Liver (tissue), 3 donors: ENCODE data around the gene ZNF282.
A peak's percentile ranks its signal among the peaks of the same experiment; 100 is the strongest.

Source experiments
- ATF3 ChIP-seq: IDR thresholded peaks from 2 replicates; pipeline ENCODE4 v1.6.1; 2016; ENCODE audit warnings: antibody characterized with exemption
- CTCF ChIP-seq: fragments of 150-350 bp; IDR thresholded peaks from 2 replicates; pipeline ENCODE4 v1.5.1; 2017; ENCODE audit warnings: improper control_type of control experiment, low read depth, low read length; ENCODE audit not compliant: missing input control
- EGR1 ChIP-seq, 2 donors: IDR thresholded peaks; 2 replicates each; pipeline ENCODE4 v1.6.1; 2016 to 2018; ENCODE audit warnings: antibody characterized with exemption in 2 of 2, low read depth in 2 of 2
- FOXA1 ChIP-seq: IDR thresholded peaks from 2 replicates; pipeline ENCODE4 v1.6.1; 2016; ENCODE audit warnings: antibody characterized with exemption
- GABPA ChIP-seq, 2 donors: IDR thresholded peaks in 1 of 2; conservative IDR thresholded peaks in 1 of 2; 2 replicates each; pipeline ENCODE4 v1.6.1; 2016; ENCODE audit warnings: antibody characterized with exemption in 2 of 2, mild to moderate bottlenecking in 1 of 2, moderate library complexity in 1 of 2
- JUND ChIP-seq, 2 donors: IDR thresholded peaks; 2 replicates each; pipeline ENCODE4 v1.6.1; 2016; ENCODE audit warnings: antibody characterized with exemption in 2 of 2
- MAX ChIP-seq: IDR thresholded peaks from 2 replicates; pipeline ENCODE4 v1.6.1; 2016; ENCODE audit warnings: antibody characterized with exemption
- RAD21 ChIP-seq, 2 donors: IDR thresholded peaks; 2 replicates each; pipeline ENCODE4 v1.6.1; 2016; ENCODE audit warnings: antibody characterized with exemption in 2 of 2, mild to moderate bottlenecking in 2 of 2
- REST ChIP-seq: IDR thresholded peaks from 2 replicates; pipeline ENCODE4 v1.6.1; 2016; ENCODE audit warnings: antibody characterized with exemption, mild to moderate bottlenecking
- SP1 ChIP-seq: IDR thresholded peaks from 2 replicates; pipeline ENCODE4 v1.6.1; 2018; ENCODE audit warnings: antibody characterized with exemption, mild to moderate bottlenecking
- TAF1 ChIP-seq: conservative IDR thresholded peaks from 2 replicates; pipeline ENCODE4 v1.6.1; 2016; ENCODE audit warnings: antibody characterized with exemption, mild to moderate bottlenecking
- YY1 ChIP-seq: IDR thresholded peaks from 2 replicates; pipeline ENCODE4 v1.6.1; 2016; ENCODE audit warnings: antibody characterized with exemption, mild to moderate bottlenecking
- ZBTB33 ChIP-seq: IDR thresholded peaks from 2 replicates; pipeline ENCODE4 v1.6.1; 2016; ENCODE audit warnings: antibody characterized with exemption
- donor health status: healthy.
- donor health status: healthy.

GRCh38 chr7:149241696-149242095 is 46.4 kb downstream of the ZNF282 start:
- TF ChIP-seq CTCF (no peak), REST (no peak), RAD21 (IDR thresholded peaks at IDR 0.05) (no peak), MAX (no peak), TAF1 (no peak), EGR1 (IDR thresholded peaks at IDR 0.05; ENCODE audit: low read depth in 2 of 2) (no peak), ATF3 (no peak), YY1 (no peak), SP1 (peak; percentile 18), FOXA1 (no peak), JUND (IDR thresholded peaks at IDR 0.05) (no peak), ZBTB33 (no peak), GABPA (IDR thresholded peaks at IDR 0.05 in 1 of 2, conservative IDR thresholded peaks at IDR 0.05 in 1 of 2) (no peak)
